ENCODE measurements around the gene CERS6.

The CERS6 gene

DNA sequence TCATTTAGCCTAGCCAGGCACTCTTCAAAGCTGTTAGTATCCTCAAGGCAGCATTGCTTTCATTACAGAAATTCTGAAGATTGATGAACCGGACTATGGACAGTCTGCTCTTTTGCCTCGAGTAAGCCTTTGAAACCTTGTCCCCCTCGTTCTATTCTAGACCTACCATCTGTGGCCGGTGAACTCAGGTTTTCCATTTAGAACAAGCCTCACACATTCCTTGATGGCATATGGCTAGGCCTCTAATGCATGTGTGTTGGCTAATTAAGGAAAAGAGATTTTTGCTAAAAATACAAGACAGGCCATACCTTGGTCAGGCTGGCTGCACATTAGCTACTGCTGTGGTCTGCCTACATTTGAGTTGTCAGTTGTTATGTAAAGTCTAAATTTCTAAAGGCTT, 111.8 kb downstream of the CERS6 start:
- TF ChIP-seq MYC (IDR thresholded peaks at IDR 0.05; ENCODE audit: low read depth, low read length) (no peak), POLR2A (IDR thresholded peaks at IDR 0.05; ENCODE audit: extremely low read depth, insufficient read length) (no peak)
- TF ChIP-seq, protein P1, sequence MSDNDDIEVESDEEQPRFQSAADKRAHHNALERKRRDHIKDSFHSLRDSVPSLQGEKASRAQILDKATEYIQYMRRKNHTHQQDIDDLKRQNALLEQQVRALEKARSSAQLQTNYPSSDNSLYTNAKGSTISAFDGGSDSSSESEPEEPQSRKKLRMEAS (IDR thresholded peaks at IDR 0.05; ENCODE audit: low read depth, low read length) = no peak
- TF ChIP-seq, protein P2, sequence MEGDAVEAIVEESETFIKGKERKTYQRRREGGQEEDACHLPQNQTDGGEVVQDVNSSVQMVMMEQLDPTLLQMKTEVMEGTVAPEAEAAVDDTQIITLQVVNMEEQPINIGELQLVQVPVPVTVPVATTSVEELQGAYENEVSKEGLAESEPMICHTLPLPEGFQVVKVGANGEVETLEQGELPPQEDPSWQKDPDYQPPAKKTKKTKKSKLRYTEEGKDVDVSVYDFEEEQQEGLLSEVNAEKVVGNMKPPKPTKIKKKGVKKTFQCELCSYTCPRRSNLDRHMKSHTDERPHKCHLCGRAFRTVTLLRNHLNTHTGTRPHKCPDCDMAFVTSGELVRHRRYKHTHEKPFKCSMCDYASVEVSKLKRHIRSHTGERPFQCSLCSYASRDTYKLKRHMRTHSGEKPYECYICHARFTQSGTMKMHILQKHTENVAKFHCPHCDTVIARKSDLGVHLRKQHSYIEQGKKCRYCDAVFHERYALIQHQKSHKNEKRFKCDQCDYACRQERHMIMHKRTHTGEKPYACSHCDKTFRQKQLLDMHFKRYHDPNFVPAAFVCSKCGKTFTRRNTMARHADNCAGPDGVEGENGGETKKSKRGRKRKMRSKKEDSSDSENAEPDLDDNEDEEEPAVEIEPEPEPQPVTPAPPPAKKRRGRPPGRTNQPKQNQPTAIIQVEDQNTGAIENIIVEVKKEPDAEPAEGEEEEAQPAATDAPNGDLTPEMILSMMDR (IDR thresholded peaks at IDR 0.05; ENCODE audit: low read depth, low read length) = no peak
- no peak for DNase-seq (ENCODE audit: low read depth)
- no peak overlapping the region for H3K4me3 ChIP-seq (ENCODE audit: low read depth, low read length)

DNA sequence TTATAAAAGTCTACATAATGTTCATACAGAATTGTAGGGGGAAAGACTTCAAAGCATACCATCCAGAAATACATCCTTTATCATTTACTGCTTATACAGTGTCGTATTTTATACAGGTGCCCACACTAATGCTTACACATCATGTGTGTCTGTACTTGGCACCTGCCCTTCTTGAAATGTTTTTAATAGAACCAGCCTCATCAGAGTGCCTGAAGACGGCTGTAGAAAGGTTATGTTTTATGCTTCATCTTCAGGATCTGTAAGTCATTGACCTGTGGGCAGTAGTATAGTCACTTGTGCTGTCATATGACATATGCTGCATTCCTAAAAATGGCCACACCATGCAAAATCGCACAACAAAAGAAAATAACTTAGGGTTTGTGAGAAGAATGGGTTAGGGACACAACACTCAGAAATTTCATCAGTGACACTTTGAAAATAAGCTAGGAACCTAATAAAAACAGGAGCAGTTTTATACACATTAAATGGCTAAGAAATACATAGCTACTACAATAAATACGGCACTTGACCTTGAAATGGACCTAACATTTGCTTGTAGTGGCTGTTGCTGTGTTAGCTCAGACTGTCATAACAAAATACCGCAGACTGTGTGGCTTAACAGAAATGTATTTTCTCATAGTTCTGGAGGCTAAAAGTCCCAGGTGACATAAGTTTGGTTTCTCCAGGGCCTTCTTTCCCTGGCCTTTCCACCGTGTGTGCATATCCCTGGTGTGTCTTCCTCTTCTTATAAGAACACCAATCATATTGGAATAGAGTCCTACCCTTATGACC, 112.6 kb downstream of the CERS6 start:
- H3K4me3 ChIP-seq (ENCODE audit: low read depth, low read length) = no peak overlapping the region
- DNase-seq (ENCODE audit: low read depth) = no peak
- TF ChIP-seq, protein P2 (IDR thresholded peaks at IDR 0.05; ENCODE audit: low read depth, low read length) = no peak
- TF ChIP-seq POLR2A (IDR thresholded peaks at IDR 0.05; ENCODE audit: extremely low read depth, insufficient read length) (no peak), MYC (IDR thresholded peaks at IDR 0.05; ENCODE audit: low read depth, low read length) (no peak)
- TF ChIP-seq, protein P1 (IDR thresholded peaks at IDR 0.05; ENCODE audit: low read depth, low read length) = no peak

DNA sequence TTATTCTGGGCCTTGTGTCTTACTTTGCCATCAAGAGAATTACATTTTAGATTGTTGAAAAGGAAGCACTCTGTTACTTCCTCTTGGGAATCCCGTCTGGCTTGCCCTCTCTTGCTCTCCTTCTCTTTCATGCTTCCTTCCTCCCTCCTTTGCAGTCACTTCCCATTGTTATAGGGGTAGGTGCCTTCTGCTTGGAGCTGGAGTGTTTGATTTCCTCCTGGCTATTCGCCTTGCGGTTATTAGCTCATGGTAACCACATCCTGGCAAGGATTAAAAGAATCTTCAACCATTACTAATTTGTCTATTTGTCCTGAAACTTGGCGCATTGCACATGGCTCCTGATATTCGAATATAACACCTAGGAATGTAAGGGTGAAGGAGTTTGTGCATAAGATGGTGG, 115.0 kb downstream of the CERS6 start:
- H3K4me3 ChIP-seq (ENCODE audit: low read depth, low read length) = no peak overlapping the region
- DNase-seq (ENCODE audit: low read depth) = no peak
- TF ChIP-seq MYC (IDR thresholded peaks at IDR 0.05; ENCODE audit: low read depth, low read length) (no peak), POLR2A (IDR thresholded peaks at IDR 0.05; ENCODE audit: extremely low read depth, insufficient read length) (no peak)
- TF ChIP-seq, protein P1 (IDR thresholded peaks at IDR 0.05; ENCODE audit: low read depth, low read length) = no peak
- TF ChIP-seq, protein P2 (IDR thresholded peaks at IDR 0.05; ENCODE audit: low read depth, low read length) = no peak

DNA sequence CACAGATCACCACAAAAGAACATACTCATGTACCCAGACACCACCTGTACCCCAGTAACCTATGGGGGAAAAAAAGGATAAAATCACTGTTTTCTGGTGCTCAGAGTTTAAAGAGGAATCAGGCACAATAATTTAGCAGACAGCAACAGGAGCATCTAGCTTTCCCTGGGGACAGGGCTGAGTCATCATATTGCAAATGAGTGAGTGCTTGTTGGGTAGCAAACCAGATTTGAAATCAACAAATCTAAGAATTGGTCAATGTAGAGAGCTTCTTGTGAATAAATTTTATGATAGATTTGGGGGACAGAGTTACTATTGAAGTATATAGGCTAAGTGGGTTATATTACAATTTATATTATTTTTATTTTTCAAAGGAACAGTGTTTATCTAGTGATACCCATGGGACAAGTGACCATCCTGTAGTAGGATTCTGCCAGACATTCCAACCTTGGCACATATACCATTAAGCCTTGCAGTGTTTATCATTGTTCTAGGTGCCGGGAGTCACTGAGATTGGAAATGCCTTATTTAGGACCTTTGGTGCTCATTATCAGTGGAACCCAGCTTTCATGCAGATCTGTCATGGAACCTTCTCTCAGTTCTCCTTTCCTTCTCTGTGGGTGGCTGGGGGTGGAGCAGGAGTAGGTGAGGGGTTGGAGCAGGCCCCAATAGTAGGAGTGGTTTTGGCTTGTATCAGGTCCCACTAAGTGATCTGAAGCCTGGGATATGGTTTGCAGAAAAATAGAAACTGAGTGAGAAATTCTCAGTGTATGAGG, 117.2 kb downstream of the CERS6 start:
- DNase-seq (ENCODE audit: low read depth) = peak; percentile 78
- TF ChIP-seq MYC (IDR thresholded peaks at IDR 0.05; ENCODE audit: low read depth, low read length) (no peak), POLR2A (IDR thresholded peaks at IDR 0.05; ENCODE audit: extremely low read depth, insufficient read length) (no peak)
- TF ChIP-seq, protein P1 (IDR thresholded peaks at IDR 0.05; ENCODE audit: low read depth, low read length) = no peak
- TF ChIP-seq, protein P2 (IDR thresholded peaks at IDR 0.05; ENCODE audit: low read depth, low read length) = no peak
- no peak overlapping the region for H3K4me3 ChIP-seq (ENCODE audit: low read depth, low read length)

DNA sequence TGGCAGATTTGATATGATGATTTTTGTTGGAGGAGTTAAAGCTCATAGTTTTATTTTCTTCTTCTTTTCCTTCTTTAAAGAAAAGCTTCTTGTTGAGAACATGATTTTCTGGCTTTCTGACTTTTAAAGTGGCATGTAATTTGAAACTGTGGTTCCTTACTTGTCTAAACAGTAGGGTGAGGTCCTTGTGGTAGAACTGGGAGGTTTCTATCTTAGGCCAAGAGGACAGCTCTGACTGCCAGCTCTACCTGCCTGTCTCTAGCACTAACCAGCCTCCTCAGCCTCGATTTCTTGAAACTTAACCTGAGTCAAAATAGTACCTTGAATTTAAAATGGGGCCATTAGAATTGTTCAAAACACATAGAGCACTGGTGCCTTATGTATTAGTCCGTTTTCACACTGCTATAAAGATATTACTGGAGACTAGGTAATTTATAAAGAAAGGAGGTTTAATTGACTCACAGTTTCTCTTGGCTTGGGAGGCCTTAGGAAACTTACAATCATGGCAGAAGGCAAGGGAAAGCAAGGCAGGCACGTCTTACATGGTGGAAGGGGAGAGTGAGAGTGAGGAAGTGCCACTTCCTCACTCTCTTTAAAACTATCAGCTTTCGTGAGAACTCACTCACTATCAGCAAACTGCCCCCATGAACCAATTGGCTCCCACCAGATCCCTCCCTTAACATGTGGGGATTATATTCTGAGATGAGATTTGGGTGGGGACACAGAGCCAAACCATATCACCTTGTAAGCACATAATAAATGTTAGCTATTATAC, 119.0 kb downstream of the CERS6 start:
- no peak for DNase-seq (ENCODE audit: low read depth)
- TF ChIP-seq, protein P1 (IDR thresholded peaks at IDR 0.05; ENCODE audit: low read depth, low read length) = no peak
- TF ChIP-seq POLR2A (IDR thresholded peaks at IDR 0.05; ENCODE audit: extremely low read depth, insufficient read length) = no peak
- H3K4me3 ChIP-seq (ENCODE audit: low read depth, low read length) = no peak overlapping the region
